Lung (tissue), 12 donors: Measurements from ENCODE around the gene SOX13. TPM values are rescaled to one million over a fixed set of nuclear protein-coding genes. Genes with fewer than 3 reads are reported as not detected.

Experiments
- ATAC-seq: fragments of 200-7000 bp; cut with Tn5 transposase; one replicate; pipeline ENCODE4 v1.9.1; 2020; ENCODE audit warnings: moderate number of reproducible peaks; ENCODE audit not compliant: insufficient read depth, low FRiP score
- DNase-seq, 3 donors: peaks; one replicate each; pipeline ENCODE4 v3.0.0-alpha.2; 2013 to 2017
- H3K27ac ChIP-seq, 2 donors: one replicate each; pipeline ENCODE4 v1.5.1; 2013; ENCODE audit warnings: mild to moderate bottlenecking in 2 of 2, moderate library complexity in 2 of 2, control low read depth in 1 of 2, inconsistent platforms in 1 of 2, low read depth in 1 of 2, low read length in 1 of 2
- H3K27me3 ChIP-seq, 3 donors: one replicate each; pipeline ENCODE4 v1.5.1; 2013; ENCODE audit warnings: low read length in 2 of 3; ENCODE audit not compliant: control insufficient read depth in 3 of 3, insufficient read depth in 3 of 3
- H3K36me3 ChIP-seq, 4 donors: one replicate each; pipeline ENCODE4 v1.5.1; 2013; ENCODE audit warnings: low read length in 4 of 4, mild to moderate bottlenecking in 1 of 4, moderate library complexity in 1 of 4; ENCODE audit not compliant: control insufficient read depth in 4 of 4, insufficient read depth in 4 of 4
- H3K4me1 ChIP-seq, 5 donors: one replicate each; pipeline ENCODE4 v1.5.1; 2013; ENCODE audit warnings: low read length in 5 of 5, mild to moderate bottlenecking in 2 of 5, moderate library complexity in 1 of 5; ENCODE audit not compliant: control insufficient read depth in 5 of 5, insufficient read depth in 5 of 5
- H3K4me3 ChIP-seq: one replicate; pipeline ENCODE4 v1.5.1; 2013; ENCODE audit warnings: mild to moderate bottlenecking, control low read depth, moderate library complexity
- H3K9ac ChIP-seq, 2 donors: one replicate each; pipeline ENCODE4 v1.5.1; 2013; ENCODE audit warnings: low read length in 2 of 2, control low read depth in 1 of 2; ENCODE audit not compliant: insufficient read depth in 1 of 2
- H3K9me3 ChIP-seq, 4 donors: one replicate each; pipeline ENCODE4 v1.5.1; 2013; ENCODE audit warnings: low read length in 3 of 4, mild to moderate bottlenecking in 1 of 4, moderate library complexity in 1 of 4; ENCODE audit not compliant: control insufficient read depth in 4 of 4, insufficient read depth in 3 of 4
- CTCF ChIP-seq: IDR thresholded peaks from 2 replicates; pipeline ENCODE4 v1.5.1; 2012; ENCODE audit warnings: mild to moderate bottlenecking; ENCODE audit errors: control extremely low read depth, extremely low read depth
- whole genome bisulfite sequencing, 2 donors: extraction: QIAGEN DNeasy Blood & Tissue Kit; methylation state at CpG; one replicate each; pipeline ENCODE4 v1.1.7; 2013; 5-methylcytosine and 5-hydroxymethylcytosine counted together
- polyA plus RNA-seq, 2 donors: library from polyadenylated mRNA; stranded (reverse); fragments of 200-250 nt; gene quantifications; one replicate each; pipeline ENCODE4 v1.2.1, GENCODE V29; 2013
- total RNA-seq, 2 donors: library from RNA; depleted of rRNA in 1 of 2; stranded (reverse); fragments of >200 nt in 1 of 2; gene quantifications; one replicate each; pipeline ENCODE4 v1.2.1, GENCODE V29; 2014 to 2021
- donor health status: control.
- donor health status: control.
- donor health status: Bipolar disorder and iron deficiency.
- donor health status: healthy.
- donor health status: DM: yes; HTN: yes; CAD: no.

Gene SOX13
- total and polyA plus RNA-seq, 4 donors, result 14.7 to 52.6 (median 30.3) TPM

GRCh38 chr1:204104331-204105130 lies 31.6 kb downstream of the SOX13 start:
- Histone ChIP-seq H3K27ac (peak overlapping the region; percentile 46 to 89), H3K9ac (no peak overlapping the region), H3K9me3 (no peaks in the 10 kb centered on the region), H3K4me1 (peaks cover 0 to 58% (median 30%) of the 10 kb centered on the region in 5 donors), H3K27me3 (no peaks in the 10 kb centered on the region), H3K36me3 (peaks cover 0 to 2% (median 0%) of the 10 kb centered on the region in 4 donors), H3K4me3 (no peak overlapping the region)
- no peak for TF ChIP-seq CTCF
- ATAC-seq (peak; percentile 39), DNase-seq (no peak)
- 24 to 38% methylated on average over 14 of the region's 14 CpGs for WGBS, 2 donors

GRCh38 chr1:204105131-204105515 lies 32.2 kb downstream of the SOX13 start:
- Histone ChIP-seq H3K9me3 (no peaks in the 10 kb centered on the region), H3K4me1 (peaks cover 0 to 56% (median 30%) of the 10 kb centered on the region in 5 donors), H3K4me3 (no peak overlapping the region), H3K9ac (no peak overlapping the region), H3K27me3 (no peaks in the 10 kb centered on the region), H3K36me3 (peaks cover 0 to 2% (median 0%) of the 10 kb centered on the region in 4 donors), H3K27ac (peak overlapping the region in 1 of 2 donors; percentile 89)
- DNase-seq (no peak), ATAC-seq (no peak)
- WGBS, 2 donors, result 39 to 65% methylated on average over 6 of the region's 6 CpGs
- TF ChIP-seq CTCF, result no peak

- Histone ChIP-seq H3K36me3 (peaks cover 0 to 2% (median 0%) of the 10 kb centered on the region in 4 donors), H3K9me3 (no peaks in the 10 kb centered on the region), H3K9ac (no peak overlapping the region), H3K27ac (no peak overlapping the region), H3K27me3 (no peaks in the 10 kb centered on the region), H3K4me1 (peaks cover 0 to 49% (median 30%) of the 10 kb centered on the region in 5 donors), H3K4me3 (no peak overlapping the region)
- 98 to 100% methylated on average over 1 of the region's 1 CpG for WGBS, 2 donors
- no peak for DNase-seq
- no peak for TF ChIP-seq CTCF
- no peak for ATAC-seq
These were observed 33.9 kb downstream of the SOX13 start for GRCh38 chr1:204106825-204107224.
